ENCODE measurements around the gene SMARCC2. TPM values are rescaled to one million over a fixed set of nuclear protein-coding genes. Genes with fewer than 3 reads are reported as not detected.

SMARCC2 gene
- total and polyA plus RNA-seq, 9 of the 15 experiments (the other 6 are each of a cell fraction or from before 2014, with no cell fraction given) = 11.9 to 86.0 (median 36.6) TPM

GRCh38 chr12:56117778-56118687 lies 71.2 kb downstream of the SMARCC2 start, which contains the start of gene ZC3H10 (continued):
- peak; percentile 93 for TF ChIP-seq BHLHE40 (IDR thresholded peaks at IDR 0.05; ENCODE audit: low read length)
- TF ChIP-seq MED1 (CRISPR knock-in tag; IDR thresholded peaks at IDR 0.05; ENCODE audit: borderline replicate concordance) = no peak
- TF ChIP-seq HINFP (tag; conservative IDR thresholded peaks at IDR 0.05; ENCODE audit: low read depth) = no peak
- no peak for TF ChIP-seq NUFIP1 (IDR thresholded peaks at IDR 0.05; ENCODE audit: partially characterized antibody)
- TF ChIP-seq HDGF (IDR thresholded peaks at IDR 0.05) = peak; percentile 95
- TF ChIP-seq PTBP1 (IDR thresholded peaks at IDR 0.05; ENCODE audit: low read depth, low read length) = peak; percentile 88; the same call in 1 of the 2 replicates
- TF ChIP-seq ZBTB49 (CRISPR knock-in tag; IDR thresholded peaks at IDR 0.05; ENCODE audit: borderline replicate concordance) = no peak
- peak; percentile 53; the same call in 1 of the 2 replicates for TF ChIP-seq TGIF2 (CRISPR knock-in tag; IDR thresholded peaks at IDR 0.05)
- TF ChIP-seq, protein P1, sequence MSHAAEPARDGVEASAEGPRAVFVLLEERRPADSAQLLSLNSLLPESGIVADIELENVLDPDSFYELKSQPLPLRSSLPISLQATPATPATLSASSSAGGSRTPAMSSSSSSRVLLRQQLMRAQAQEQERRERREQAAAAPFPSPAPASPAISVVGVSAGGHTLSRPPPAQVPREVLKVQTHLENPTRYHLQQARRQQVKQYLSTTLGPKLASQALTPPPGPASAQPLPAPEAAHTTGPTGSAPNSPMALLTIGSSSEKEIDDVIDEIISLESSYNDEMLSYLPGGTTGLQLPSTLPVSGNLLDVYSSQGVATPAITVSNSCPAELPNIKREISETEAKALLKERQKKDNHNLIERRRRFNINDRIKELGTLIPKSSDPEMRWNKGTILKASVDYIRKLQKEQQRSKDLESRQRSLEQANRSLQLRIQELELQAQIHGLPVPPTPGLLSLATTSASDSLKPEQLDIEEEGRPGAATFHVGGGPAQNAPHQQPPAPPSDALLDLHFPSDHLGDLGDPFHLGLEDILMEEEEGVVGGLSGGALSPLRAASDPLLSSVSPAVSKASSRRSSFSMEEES (CRISPR knock-in tag; IDR thresholded peaks at IDR 0.05) = 0 out of 2 replicates have a peak, but pooled peaks have one; percentile 0
- TF ChIP-seq RBM15 (IDR thresholded peaks at IDR 0.05; ENCODE audit: insufficient read depth, low read length) = no peak
- no peak; the same call in 1 of the 2 replicates for TF ChIP-seq ZNF707 (CRISPR knock-in tag; conservative IDR thresholded peaks at IDR 0.05)
- TF ChIP-seq ZNF174 (CRISPR knock-in tag; IDR thresholded peaks at IDR 0.05) = no peak; the same call in 1 of the 2 replicates
- peak; percentile 76 for TF ChIP-seq NCOR1 (IDR thresholded peaks at IDR 0.05)
- TF ChIP-seq ZC3H11A (IDR thresholded peaks at IDR 0.05; ENCODE audit: low read depth, low read length) = 0 out of 2 replicates have a peak, but pooled peaks have one; percentile 37
- TF ChIP-seq, protein P2, sequence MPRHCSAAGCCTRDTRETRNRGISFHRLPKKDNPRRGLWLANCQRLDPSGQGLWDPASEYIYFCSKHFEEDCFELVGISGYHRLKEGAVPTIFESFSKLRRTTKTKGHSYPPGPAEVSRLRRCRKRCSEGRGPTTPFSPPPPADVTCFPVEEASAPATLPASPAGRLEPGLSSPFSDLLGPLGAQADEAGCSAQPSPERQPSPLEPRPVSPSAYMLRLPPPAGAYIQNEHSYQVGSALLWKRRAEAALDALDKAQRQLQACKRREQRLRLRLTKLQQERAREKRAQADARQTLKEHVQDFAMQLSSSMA (CRISPR knock-in tag; IDR thresholded peaks at IDR 0.05) = peak; percentile 70; the same call in 1 of the 2 replicates
- TF ChIP-seq ZNF384 (IDR thresholded peaks at IDR 0.05; ENCODE audit: low read depth, low read length) = peak; percentile 10; the same call in 1 of the 2 replicates
- TF ChIP-seq MIER1 (IDR thresholded peaks at IDR 0.05; ENCODE audit: low read depth) = no peak
- no peak for TF ChIP-seq U2AF2 (optimal IDR thresholded peaks at IDR 0.05; ENCODE audit: low read depth, low read length)
- TF ChIP-seq, protein P3, sequence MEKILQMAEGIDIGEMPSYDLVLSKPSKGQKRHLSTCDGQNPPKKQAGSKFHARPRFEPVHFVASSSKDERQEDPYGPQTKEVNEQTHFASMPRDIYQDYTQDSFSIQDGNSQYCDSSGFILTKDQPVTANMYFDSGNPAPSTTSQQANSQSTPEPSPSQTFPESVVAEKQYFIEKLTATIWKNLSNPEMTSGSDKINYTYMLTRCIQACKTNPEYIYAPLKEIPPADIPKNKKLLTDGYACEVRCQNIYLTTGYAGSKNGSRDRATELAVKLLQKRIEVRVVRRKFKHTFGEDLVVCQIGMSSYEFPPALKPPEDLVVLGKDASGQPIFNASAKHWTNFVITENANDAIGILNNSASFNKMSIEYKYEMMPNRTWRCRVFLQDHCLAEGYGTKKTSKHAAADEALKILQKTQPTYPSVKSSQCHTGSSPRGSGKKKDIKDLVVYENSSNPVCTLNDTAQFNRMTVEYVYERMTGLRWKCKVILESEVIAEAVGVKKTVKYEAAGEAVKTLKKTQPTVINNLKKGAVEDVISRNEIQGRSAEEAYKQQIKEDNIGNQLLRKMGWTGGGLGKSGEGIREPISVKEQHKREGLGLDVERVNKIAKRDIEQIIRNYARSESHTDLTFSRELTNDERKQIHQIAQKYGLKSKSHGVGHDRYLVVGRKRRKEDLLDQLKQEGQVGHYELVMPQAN (IDR thresholded peaks at IDR 0.05; ENCODE audit: borderline replicate concordance) = peak; percentile 74

Data from K562 (cell line).